Thoracic aorta (tissue), 2 donors: ENCODE data around the gene TRNP1. TPM values are rescaled to one million over a fixed set of nuclear protein-coding genes. Genes with fewer than 3 reads are reported as not detected.

Source experiments
- ATAC-seq: fragments of 150-250 bp; one replicate; pipeline ENCODE4 v1.8.0; 2017; ENCODE audit warnings: low read depth; ENCODE audit not compliant: insufficient number of reproducible peaks, low FRiP score
- DNase-seq: peaks from one replicate; pipeline ENCODE4 v3.0.0-alpha.2; 2020; ENCODE audit warnings: low spot score
- H3K27ac ChIP-seq, 2 donors: fragments of 200-600 bp; sonication (generic); 1 replicate in 1 of 2; 2 replicates in 1 of 2; pipeline ENCODE4 v1.5.1; 2016; ENCODE audit warnings: mild to moderate bottlenecking in 2 of 2, moderate library complexity in 2 of 2
- H3K27me3 ChIP-seq: fragments of 200-600 bp; sonication (generic); replicated peaks from 2 replicates; pipeline ENCODE4 v1.6.0; 2016; ENCODE audit warnings: mild to moderate bottlenecking; ENCODE audit not compliant: insufficient read depth
- H3K36me3 ChIP-seq: fragments of 200-600 bp; sonication (generic); one replicate; pipeline ENCODE4 v1.5.1; 2016
- H3K4me1 ChIP-seq, 2 donors: fragments of 200-600 bp; sonication (generic); 1 replicate in 1 of 2; 2 replicates in 1 of 2; pipeline versions ENCODE4 v1.5.1 to v1.6.0; 2016; ENCODE audit warnings: low read depth in 2 of 2, mild to moderate bottlenecking in 1 of 2; ENCODE audit not compliant: control insufficient read depth in 1 of 2
- H3K4me3 ChIP-seq: fragments of 200-600 bp; sonication (generic); 2 replicates; pipeline ENCODE4 v1.5.1; 2016; ENCODE audit warnings: mild to moderate bottlenecking
- H3K9me3 ChIP-seq: fragments of 200-600 bp; sonication (generic); 2 replicates; pipeline ENCODE4 v1.5.1; 2016
- total RNA-seq, 2 donors: library from RNA; depleted of rRNA; stranded (reverse); fragments of >200 nt; gene quantifications; one replicate each; pipeline versions ENCODE4 v1.1.0 to v1.2.3, GENCODE V29; 2016
- TF ChIP-seq, protein P1 (sequence below): fragments of 200-600 bp; sonication (generic); IDR thresholded peaks from one replicate; pipeline ENCODE4 v1.5.1; 2019; ENCODE audit warnings: antibody characterized with exemption

TRNP1 gene
- total RNA-seq, 2 donors from 2014 or later: 26.4 to 34.9 TPM

DNA sequence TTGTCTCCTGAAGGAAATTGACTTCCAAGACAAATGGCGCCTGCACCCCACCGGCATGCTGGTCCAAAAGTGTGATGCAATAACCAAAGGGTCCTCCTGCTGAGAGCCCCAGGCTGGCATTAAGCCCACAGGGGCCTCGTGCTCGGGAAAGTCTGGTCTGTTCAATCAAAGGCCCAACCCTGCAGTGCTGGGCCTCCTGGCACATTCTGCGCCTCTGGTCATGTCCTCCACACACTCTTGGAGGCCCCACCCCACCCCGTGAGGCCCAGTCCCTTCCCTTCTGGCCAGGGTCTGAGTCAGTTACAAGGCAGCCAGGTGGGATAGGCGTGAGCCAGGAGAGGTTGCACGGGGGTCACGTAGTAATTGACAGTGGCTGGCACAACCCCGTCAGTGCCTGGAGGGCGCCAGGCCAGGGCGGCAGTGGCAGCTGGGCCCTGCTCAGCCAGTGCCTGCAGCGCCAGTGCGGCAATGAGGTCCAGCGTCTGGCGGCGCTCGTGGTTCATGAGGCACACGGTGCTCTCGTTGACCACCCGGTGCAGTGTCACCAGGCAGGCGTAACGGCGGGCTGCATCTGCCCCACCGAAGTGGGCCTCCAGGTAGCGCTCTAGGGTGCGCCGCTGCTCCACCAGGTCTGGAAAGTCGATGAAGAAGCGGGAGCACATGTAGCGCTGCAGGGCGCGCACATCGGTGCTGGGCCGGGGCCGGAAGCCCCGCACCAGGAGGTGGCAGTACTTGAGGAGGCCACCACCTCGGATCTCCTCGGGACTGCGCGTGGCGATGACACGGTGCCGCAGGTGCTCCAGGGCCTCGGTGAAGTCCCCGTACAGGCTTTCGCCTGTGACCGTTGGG is 12.4 kb downstream of the TRNP1 start:
- no peak for DNase-seq
- Histone ChIP-seq H3K36me3 (peaks cover 17% of the 10 kb centered on the region), H3K4me1 (peaks cover 23 to 89% of the 10 kb centered on the region in 2 donors), H3K27ac (no peak overlapping the region), H3K4me3 (no peak overlapping the region), H3K27me3 (no peaks in the 10 kb centered on the region), H3K9me3 (no peaks in the 10 kb centered on the region)
- TF ChIP-seq, protein P1, sequence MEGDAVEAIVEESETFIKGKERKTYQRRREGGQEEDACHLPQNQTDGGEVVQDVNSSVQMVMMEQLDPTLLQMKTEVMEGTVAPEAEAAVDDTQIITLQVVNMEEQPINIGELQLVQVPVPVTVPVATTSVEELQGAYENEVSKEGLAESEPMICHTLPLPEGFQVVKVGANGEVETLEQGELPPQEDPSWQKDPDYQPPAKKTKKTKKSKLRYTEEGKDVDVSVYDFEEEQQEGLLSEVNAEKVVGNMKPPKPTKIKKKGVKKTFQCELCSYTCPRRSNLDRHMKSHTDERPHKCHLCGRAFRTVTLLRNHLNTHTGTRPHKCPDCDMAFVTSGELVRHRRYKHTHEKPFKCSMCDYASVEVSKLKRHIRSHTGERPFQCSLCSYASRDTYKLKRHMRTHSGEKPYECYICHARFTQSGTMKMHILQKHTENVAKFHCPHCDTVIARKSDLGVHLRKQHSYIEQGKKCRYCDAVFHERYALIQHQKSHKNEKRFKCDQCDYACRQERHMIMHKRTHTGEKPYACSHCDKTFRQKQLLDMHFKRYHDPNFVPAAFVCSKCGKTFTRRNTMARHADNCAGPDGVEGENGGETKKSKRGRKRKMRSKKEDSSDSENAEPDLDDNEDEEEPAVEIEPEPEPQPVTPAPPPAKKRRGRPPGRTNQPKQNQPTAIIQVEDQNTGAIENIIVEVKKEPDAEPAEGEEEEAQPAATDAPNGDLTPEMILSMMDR: no peak
- ATAC-seq: no peak

DNA sequence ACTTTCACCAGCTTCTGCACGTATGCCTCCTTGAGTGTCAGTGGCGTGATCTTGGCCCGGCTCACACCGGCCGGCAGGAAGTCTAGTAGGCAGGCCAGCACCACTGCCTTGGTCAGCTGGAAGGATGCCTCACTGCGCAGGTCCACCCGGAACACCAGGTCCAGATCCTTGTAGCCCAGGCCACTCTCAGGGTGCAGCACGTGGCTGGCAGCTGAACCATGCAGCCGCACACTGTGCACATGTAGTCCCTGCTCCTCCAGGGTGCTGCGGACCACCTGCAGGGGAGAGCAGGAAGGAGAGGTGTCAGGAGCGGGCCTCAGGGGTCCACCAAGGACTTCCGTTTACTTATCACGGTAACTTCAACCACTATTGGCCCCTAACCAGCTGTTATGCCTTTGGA is 13.2 kb downstream of the TRNP1 start:
- TF ChIP-seq, protein P1: no peak
- DNase-seq (no peak), ATAC-seq (no peak)
- no peak overlapping the region for H3K27ac ChIP-seq
- no peaks in the 10 kb centered on the region for H3K9me3 ChIP-seq
- no peak overlapping the region for H3K4me3 ChIP-seq
- H3K4me1 ChIP-seq: peaks cover 17 to 81% of the 10 kb centered on the region in 2 donors
- H3K27me3 ChIP-seq: no peaks in the 10 kb centered on the region
- peaks cover 17% of the 10 kb centered on the region for H3K36me3 ChIP-seq

DNA sequence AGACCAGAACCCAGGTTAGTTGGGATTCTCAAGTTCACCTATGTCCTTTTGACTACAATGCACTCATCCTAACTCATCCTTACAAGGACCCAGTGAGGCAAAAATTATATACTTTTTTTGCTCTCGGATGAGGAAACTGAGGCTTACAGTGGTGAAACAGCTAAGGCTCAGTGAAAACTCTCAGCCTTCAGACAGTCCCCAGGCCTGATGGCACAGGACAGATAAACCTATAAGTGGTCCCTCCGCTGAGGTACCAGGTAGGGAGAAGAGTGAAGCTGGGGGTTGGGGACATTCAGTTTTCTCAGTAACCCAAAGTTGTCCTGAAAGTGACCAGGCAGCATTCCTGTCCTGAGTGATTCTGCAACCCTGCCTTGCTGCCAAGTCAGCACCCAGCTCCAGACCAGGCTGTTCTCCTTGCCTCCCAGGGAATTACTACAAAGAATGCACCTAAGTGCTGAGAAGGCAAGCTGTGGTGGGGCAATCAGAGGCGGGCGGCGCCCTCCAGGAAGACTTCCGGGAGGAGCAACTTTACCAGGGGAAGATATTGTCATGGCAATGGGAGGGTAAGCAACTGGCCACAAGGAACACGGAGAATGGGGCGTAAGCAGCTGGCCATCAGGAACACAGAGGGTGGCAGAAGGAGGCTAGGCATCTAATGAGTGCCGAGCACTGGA is 14.6 kb downstream of the TRNP1 start:
- Histone ChIP-seq H3K27me3 (no peaks in the 10 kb centered on the region), H3K4me1 (peaks cover 17 to 75% of the 10 kb centered on the region in 2 donors), H3K4me3 (peak overlapping the region; percentile 33), H3K27ac (peak overlapping the region; percentile 84 to 91), H3K9me3 (no peaks in the 10 kb centered on the region), H3K36me3 (peaks cover 17% of the 10 kb centered on the region)
- no peak for ATAC-seq
- no peak for DNase-seq
- TF ChIP-seq, protein P1: no peak

DNA sequence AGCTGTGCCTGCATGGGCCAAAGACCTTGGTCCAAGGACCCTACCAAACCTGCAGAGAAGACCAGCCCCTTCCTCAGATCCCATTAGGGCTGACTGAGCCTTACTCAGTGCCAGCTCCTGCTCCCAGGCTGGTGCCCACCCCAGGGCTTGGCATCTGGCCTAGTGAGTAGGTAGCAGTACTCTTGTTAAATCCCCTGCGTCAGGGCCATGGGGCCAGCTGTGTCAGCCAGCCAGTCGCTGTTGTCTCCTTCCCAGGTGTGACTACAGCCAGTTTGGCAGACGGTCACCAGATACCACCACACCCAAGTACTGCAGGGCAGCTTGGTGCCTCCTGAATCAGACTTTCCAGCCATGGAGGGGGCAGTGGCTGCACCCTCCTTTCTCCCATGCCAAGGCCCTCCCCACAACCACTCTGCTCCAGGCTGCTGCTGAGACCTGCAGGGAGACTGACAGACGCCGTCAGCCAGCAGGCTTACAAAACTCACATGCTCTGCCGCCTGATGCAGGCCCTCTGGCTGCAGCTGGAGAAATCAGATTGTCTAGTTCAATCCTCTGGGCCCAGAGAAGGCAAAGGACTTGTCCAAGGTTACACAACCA is 16.2 kb downstream of the TRNP1 start:
- H3K27me3 ChIP-seq: no peaks in the 10 kb centered on the region
- peak overlapping the region; percentile 87 for H3K4me3 ChIP-seq
- peaks cover 17% of the 10 kb centered on the region for H3K36me3 ChIP-seq
- peak overlapping the region; percentile 84 to 91 for H3K27ac ChIP-seq
- ATAC-seq: no peak
- H3K9me3 ChIP-seq: no peaks in the 10 kb centered on the region
- no peak for DNase-seq
- TF ChIP-seq, protein P1: no peak
- H3K4me1 ChIP-seq: peaks cover 16 to 66% of the 10 kb centered on the region in 2 donors
